Dermis lymphatic vessel endothelial cell (primary cell): ENCODE measurements around the gene ATG4C. TPM values are rescaled to one million over a fixed set of nuclear protein-coding genes. Genes with fewer than 3 reads are reported as not detected.

Source experiments
- total RNA-seq: library from RNA; depleted of rRNA; stranded (reverse); fragments of >200 nt; gene quantifications from 2 replicates; pipeline ENCODE4 v1.2.1, GENCODE V29; 2014

The ATG4C gene, protein sequence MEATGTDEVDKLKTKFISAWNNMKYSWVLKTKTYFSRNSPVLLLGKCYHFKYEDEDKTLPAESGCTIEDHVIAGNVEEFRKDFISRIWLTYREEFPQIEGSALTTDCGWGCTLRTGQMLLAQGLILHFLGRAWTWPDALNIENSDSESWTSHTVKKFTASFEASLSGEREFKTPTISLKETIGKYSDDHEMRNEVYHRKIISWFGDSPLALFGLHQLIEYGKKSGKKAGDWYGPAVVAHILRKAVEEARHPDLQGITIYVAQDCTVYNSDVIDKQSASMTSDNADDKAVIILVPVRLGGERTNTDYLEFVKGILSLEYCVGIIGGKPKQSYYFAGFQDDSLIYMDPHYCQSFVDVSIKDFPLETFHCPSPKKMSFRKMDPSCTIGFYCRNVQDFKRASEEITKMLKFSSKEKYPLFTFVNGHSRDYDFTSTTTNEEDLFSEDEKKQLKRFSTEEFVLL
- total RNA-seq, result 3.5 and 5.8 TPM in 2 replicates

DNA sequence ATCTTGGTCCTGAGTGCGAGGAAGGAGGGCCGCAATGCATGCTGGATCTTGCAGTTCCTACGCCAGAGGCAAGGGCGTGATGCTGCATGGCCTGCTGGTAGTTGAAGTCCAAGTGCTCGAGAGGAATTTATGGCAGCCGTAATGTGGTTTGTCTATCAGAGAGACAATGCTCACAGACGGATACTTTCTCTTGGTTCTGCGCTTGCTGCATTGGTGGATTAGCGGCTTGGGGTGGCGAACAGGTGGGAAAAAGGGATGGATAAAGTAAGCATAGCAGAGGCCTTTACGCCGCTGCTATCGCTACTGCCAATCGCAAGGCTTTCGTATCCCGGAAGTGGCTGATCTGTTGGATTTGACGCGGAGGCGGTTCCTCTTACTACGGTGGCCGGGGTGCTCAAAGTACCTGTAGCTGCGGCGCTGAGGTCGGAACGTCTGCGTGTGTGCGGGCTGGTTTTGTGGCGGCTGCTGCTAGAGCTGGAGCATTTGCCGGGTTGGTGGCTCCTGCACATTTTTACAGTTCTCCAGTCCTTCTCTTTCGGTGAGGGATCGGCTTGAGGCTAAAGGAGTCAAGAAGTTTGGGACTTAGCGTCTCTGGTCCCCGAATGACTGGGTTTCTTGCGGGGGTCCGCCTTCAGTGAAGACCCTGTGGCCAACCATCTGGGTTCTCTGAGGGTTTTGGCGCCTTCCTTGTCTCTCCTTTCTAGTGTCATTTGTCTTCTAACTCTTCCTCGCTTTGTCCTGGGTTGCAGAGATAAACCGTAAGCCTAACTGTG lies at the start of gene ATG4C:
ATG4C (plus strand) TSS at position 397 of the 773 bp plus-strand sequence. CDS start 19,655 bp downstream, outside the sequence.

Other genes with a start within 250 kb of the ATG4C start
- not detected in 2 replicates for gene ANGPTL3, start 186.6 kb upstream of the ATG4C start, total RNA-seq
- 26.5 and 37.6 TPM in 2 replicates for gene DOCK7, start 95.7 kb upstream of the ATG4C start, total RNA-seq